Measurements from ENCODE around the gene CCDC127.
"Not testable (repeated sequence)": the region's sequence is repeated elsewhere in the genome, so short reads cannot be mapped to it uniquely, and the experiment has no call there.

Gene CCDC127

GRCh38 chr5:225334-225733, 7.4 kb upstream of the CCDC127 start:
- Histone ChIP-seq H3K4me3 (ENCODE audit: low read depth in 1 of 2, low read length in 2 of 2) (no peak overlapping the region), H3K9me3 (ENCODE audit: insufficient read depth, low read length, severe bottlenecking) (no peaks in the 10 kb centered on the region), H3K27me3 (ENCODE audit: insufficient read depth, low read length, poor library complexity) (no peaks in the 10 kb centered on the region), H3K27ac (ENCODE audit: low read length) (no peak overlapping the region), H3K9ac (ENCODE audit: low read depth, low read length) (no peak overlapping the region), H3K4me2 (ENCODE audit: insufficient read depth, low read length) (no peak overlapping the region), H3K4me1 (ENCODE audit: insufficient read depth, low read length) (peaks cover 13% of the 10 kb centered on the region), H2AFZ (ENCODE audit: low read depth, low read length) (no peak overlapping the region), H4K20me1 (ENCODE audit: insufficient read depth, low read length) (peaks cover 37% of the 10 kb centered on the region), H3K79me2 (ENCODE audit: insufficient read depth, low read length) (peaks cover 51% of the 10 kb centered on the region), H3K36me3 (ENCODE audit: insufficient read depth, low read length) (peaks cover 67% of the 10 kb centered on the region)
- DNase-seq (no peak), ATAC-seq (ENCODE audit: insufficient read depth, low read depth) (no peak)
- TF ChIP-seq EZH2 (IDR thresholded peaks at IDR 0.05; ENCODE audit: borderline replicate concordance, low read depth, low read length, severe bottlenecking) (no peak), CTCF (IDR thresholded peaks at IDR 0.05; ENCODE audit: borderline replicate concordance, extremely low read depth, low read length, poor library complexity, severe bottlenecking) (no peak)

- Histone ChIP-seq H3K36me3 (ENCODE audit: insufficient read depth, low read length) (peaks cover 55% of the 10 kb centered on the region), H3K4me1 (ENCODE audit: insufficient read depth, low read length) (peaks cover 25% of the 10 kb centered on the region), H3K27me3 (ENCODE audit: insufficient read depth, low read length, poor library complexity) (no peaks in the 10 kb centered on the region), H3K9me3 (ENCODE audit: insufficient read depth, low read length, severe bottlenecking) (no peaks in the 10 kb centered on the region), H3K9ac (ENCODE audit: low read depth, low read length) (no peak overlapping the region), H4K20me1 (ENCODE audit: insufficient read depth, low read length) (peaks cover 51% of the 10 kb centered on the region), H3K27ac (ENCODE audit: low read length) (no peak overlapping the region), H3K4me3 (ENCODE audit: low read depth in 1 of 2, low read length in 2 of 2) (no peak overlapping the region), H3K4me2 (ENCODE audit: insufficient read depth, low read length) (no peak overlapping the region), H2AFZ (ENCODE audit: low read depth, low read length) (no peak overlapping the region), H3K79me2 (ENCODE audit: insufficient read depth, low read length) (peaks cover 66% of the 10 kb centered on the region)
- DNase-seq (no peak), ATAC-seq (ENCODE audit: insufficient read depth, low read depth) (no peak)
- no peak for TF ChIP-seq CTCF (IDR thresholded peaks at IDR 0.05; ENCODE audit: borderline replicate concordance, extremely low read depth, low read length, poor library complexity, severe bottlenecking)
- TF ChIP-seq EZH2 (IDR thresholded peaks at IDR 0.05; ENCODE audit: borderline replicate concordance, low read depth, low read length, severe bottlenecking), result no peak
Observed at GRCh38 chr5:223791-224190, 5.8 kb upstream of the CCDC127 start.

GRCh38 chr5:222951-223715, 5.2 kb upstream of the CCDC127 start:
- H3K27ac ChIP-seq (ENCODE audit: low read length); H3K27me3 ChIP-seq (ENCODE audit: insufficient read depth, low read length, poor library complexity); ATAC-seq (ENCODE audit: insufficient read depth, low read depth); H3K4me3 ChIP-seq (ENCODE audit: low read depth in 1 of 2, low read length in 2 of 2); H2AFZ ChIP-seq (ENCODE audit: low read depth, low read length); H3K9ac ChIP-seq (ENCODE audit: low read depth, low read length); H3K9me3 ChIP-seq (ENCODE audit: insufficient read depth, low read length, severe bottlenecking); DNase-seq: not testable (repeated sequence)
- Histone ChIP-seq H4K20me1 (ENCODE audit: insufficient read depth, low read length) (peaks cover 51% of the 10 kb centered on the region), H3K36me3 (ENCODE audit: insufficient read depth, low read length) (peaks cover 49% of the 10 kb centered on the region), H3K4me2 (ENCODE audit: insufficient read depth, low read length) (peak overlapping the region; percentile 21; the same call in 1 of the 2 replicates), H3K79me2 (ENCODE audit: insufficient read depth, low read length) (peaks cover 72% of the 10 kb centered on the region), H3K4me1 (ENCODE audit: insufficient read depth, low read length) (peaks cover 25% of the 10 kb centered on the region)

GRCh38 chr5:219991-220390, 2.0 kb upstream of the CCDC127 start:
- H4K20me1 ChIP-seq (ENCODE audit: insufficient read depth, low read length), result peaks cover 47% of the 10 kb centered on the region
- DNase-seq, result no peak
- peak overlapping the region; percentile 88 to 93; a peak in 3 of 4 replicates for H3K4me3 ChIP-seq (ENCODE audit: low read depth in 1 of 2, low read length in 2 of 2)

More at GRCh38 chr5:219991-220390, 2.0 kb upstream of the CCDC127 start:
- Histone ChIP-seq H3K27me3 (ENCODE audit: insufficient read depth, low read length, poor library complexity) (no peaks in the 10 kb centered on the region), H2AFZ (ENCODE audit: low read depth, low read length) (no peak overlapping the region), H3K27ac (ENCODE audit: low read length) (peak overlapping the region; percentile 30), H3K9ac (ENCODE audit: low read depth, low read length) (peak overlapping the region; percentile 94), H3K79me2 (ENCODE audit: insufficient read depth, low read length) (peaks cover 87% of the 10 kb centered on the region), H3K9me3 (ENCODE audit: insufficient read depth, low read length, severe bottlenecking) (no peaks in the 10 kb centered on the region), H3K4me1 (ENCODE audit: insufficient read depth, low read length) (peaks cover 36% of the 10 kb centered on the region), H3K4me2 (ENCODE audit: insufficient read depth, low read length) (peak overlapping the region; percentile 73), H3K36me3 (ENCODE audit: insufficient read depth, low read length) (peaks cover 26% of the 10 kb centered on the region)
- 0 out of 3 replicates have a peak, but pooled peaks have one; percentile 20 for ATAC-seq (ENCODE audit: insufficient read depth, low read depth)
- TF ChIP-seq EZH2 (IDR thresholded peaks at IDR 0.05; ENCODE audit: borderline replicate concordance, low read depth, low read length, severe bottlenecking) (no peak), CTCF (IDR thresholded peaks at IDR 0.05; ENCODE audit: borderline replicate concordance, extremely low read depth, low read length, poor library complexity, severe bottlenecking) (no peak)
